D341Med (cell line): ENCODE results near the gene NDEL1.

Source experiments
- DNase-seq: peaks from one replicate; pipeline ENCODE4 v3.0.0; 2012; ENCODE audit warnings: low spot score

Gene NDEL1

DNA sequence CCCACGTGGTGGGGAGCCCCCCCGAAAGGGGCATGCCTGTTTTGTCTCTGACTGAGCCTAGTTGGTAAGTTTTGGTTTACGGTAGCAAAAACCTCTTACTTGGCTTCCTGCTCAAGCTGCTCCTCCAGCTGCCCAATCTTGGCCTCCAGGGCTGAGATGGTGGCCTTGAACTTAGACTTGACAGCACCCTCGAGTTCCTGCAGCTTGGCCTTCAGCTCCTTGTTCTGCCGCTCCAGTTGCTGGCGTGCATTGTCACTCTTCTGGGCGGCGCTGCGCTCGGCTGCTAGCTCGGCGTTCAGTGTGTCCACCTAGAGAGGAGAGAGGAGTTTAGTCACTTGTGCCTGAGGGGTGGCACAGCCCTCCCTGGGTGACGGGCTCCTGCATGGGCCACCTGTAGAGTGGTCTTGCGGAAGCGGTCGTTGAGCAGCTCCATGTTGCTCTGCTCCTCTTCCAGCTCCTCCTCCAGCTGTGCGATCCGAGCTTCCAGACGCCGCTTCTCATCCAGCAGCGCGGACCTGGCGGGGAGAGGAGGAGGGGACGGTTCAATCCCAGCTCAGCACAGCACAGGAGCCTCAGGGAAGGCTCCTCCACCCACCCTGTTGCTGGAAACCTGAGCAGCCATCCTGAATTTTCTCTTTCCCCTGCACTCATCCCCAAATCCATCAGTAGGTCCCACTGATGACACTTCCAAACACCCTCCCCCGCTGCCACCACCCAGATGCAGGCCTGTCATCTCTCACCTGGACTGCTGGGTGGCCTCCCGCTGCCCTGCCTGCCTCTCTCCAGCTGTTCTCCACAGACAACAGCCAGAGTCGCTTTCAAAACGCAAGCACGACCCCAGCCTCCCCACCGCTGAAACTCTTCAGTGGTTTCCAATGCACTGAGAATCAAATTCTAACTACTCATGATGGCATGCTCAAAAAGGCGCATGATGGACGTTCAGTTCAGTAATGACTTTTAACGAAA lies 44.6 kb downstream of the NDEL1 start:
- DNase-seq, result no peak

DNA sequence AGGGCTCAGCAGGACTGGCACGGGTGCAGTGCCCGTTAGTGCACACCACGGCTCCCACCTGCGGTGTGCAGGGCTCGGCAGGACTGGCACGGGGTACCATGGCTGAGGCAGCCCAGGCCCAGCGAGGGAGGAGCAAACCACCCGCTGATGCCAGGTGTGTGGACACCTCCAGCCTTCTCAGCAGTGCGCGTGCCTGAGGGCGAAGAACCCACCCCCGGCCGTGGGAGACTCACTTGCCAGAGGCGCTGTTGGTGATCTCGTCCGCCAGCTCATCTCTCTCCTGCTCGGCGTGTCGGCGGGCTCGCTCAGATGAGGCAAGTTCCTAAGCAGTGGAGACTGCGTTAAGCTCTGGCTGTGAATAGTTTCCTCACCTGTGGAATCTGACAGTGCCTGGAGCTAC lies 45.4 kb downstream of the NDEL1 start:
- no peak for DNase-seq

DNA sequence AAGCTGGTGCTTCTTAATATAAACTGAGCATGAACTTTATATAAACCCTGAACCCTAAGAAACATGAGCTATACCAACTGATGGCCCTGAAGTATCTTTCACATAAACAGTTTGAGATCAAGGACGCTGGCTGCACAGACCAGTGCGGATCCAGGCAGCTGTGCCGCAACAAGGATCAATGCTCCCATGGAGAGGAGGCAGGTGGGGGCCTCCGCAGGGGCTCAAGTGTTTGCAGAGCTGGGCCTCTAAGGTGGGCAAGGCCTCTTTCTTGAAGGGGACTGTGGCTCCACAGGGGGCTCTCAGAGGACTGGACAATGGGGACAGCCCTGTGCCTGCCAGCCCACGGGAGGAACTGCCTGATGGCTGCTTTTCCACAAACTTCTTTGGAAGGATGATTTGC lies 46.0 kb downstream of the NDEL1 start:
- DNase-seq, result no peak

DNA sequence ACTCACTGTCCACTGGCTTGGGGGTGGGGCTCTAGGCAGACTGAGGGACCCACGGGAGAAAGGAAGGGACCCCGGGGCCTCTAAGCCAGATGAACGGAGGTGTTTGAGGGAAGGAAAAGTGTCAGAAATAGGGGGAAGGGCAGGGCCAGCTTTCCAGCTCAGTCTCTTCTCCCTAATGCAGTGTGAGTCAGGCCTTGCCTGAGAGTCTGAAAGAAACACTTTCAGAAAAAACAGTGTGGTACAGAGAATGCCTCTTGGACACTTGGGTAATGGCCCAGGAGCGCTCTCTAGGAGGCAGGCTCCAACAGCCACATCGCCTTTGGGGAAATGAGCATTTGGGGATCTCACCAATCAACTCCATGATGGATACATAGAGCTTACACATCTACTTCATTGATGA lies 46.9 kb downstream of the NDEL1 start:
- DNase-seq, result no peak

DNA sequence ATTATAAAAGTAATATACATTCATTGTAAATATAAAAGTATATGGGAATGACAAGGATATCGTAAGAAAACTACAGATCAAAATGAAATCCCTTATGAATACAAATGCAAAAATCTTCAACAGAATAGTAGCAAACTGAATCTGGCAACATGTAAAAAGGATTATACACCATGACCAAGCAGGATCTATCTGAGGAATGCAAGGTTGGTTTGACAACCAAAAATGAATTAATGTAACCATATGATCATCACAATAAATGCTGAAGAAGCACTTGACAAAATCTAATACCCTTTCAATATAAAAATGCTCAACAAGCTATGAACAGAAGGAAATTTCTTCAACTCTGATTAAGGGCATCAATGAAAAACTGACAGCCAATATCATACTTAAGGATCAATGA lies 48.8 kb downstream of the NDEL1 start:
- no peak for DNase-seq

DNA sequence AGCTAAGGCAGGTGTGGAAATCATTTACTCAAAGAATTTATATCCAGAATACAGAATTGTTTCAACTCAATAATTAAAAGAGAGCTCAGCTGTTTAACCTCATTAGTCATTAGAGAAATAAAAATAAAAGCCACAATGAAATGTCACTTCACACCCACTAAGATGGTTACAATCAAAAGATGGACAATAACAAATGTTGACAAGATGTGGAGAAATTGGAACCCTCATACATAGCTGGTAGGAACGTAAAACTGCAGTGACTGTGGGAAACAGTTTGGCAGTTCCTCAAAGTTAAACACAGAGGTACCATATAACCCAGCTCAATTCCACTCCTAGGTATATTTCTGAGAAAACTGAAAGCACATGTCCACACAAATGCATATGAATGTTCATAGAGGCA lies 49.8 kb downstream of the NDEL1 start:
- DNase-seq, result no peak

DNA sequence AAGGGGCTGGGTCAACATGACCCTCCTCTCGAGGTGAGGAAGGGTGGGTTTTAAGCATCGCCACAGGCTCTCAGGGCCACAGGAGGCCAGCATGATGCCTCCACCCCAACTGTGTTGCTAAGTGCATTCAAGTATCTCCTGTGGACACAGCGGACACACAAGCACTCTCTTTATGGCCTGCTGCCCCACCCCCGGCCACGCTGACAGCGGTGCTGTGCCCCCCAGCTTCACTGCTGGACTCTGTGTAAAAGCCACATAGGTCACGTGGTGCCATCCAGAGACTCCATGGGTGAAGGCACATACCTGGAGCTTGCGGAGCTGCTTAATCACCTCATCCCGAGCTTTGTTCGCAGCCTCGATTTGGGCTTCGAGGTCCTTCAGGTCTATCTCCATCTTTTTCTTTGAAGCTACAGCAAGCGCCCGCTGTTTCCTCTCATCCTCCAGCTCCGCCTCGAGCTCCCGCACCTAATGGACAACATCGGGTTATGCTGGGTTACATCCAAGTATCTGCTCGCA lies 51.5 kb downstream of the NDEL1 start:
- DNase-seq, result no peak

DNA sequence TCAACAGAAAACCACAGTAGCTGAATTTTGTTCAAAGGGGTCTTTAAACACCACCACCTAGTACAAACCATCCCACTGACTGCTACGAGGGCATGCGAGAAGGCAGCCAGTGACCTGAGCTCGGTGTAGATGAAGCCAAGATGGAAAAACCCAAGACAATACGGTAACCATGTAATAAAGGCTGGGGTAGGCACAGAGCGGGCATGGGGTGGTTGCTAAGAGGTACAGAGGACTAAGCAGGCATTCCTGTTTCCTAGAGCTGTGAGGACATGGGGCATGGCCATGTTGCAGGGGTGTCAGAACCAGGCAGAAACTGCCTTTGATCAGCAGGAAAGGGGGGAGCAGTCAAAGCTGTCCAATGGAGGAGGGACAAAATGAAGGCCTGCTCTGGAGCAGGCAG lies 52.1 kb downstream of the NDEL1 start:
- no peak for DNase-seq

DNA sequence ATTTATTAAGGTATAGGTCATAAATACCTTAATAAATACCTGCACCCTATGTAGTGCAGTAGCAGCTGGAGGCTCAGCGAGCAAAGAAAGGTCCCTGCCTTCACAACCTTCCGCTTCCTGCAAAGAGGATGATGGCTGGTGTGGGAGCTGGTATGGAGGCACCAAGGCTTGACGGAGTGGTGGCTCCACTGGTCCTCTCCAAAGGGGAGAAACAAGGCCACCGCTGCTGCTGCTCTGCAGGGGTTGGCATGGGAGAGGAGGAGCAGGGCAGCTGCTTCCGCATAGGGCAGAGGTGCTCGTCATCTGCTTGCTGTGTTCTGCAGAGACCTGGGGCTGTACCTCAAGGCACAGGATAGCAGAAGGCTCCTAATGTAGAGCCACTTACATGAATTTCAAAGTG lies 52.8 kb downstream of the NDEL1 start:
- no peak for DNase-seq

DNA sequence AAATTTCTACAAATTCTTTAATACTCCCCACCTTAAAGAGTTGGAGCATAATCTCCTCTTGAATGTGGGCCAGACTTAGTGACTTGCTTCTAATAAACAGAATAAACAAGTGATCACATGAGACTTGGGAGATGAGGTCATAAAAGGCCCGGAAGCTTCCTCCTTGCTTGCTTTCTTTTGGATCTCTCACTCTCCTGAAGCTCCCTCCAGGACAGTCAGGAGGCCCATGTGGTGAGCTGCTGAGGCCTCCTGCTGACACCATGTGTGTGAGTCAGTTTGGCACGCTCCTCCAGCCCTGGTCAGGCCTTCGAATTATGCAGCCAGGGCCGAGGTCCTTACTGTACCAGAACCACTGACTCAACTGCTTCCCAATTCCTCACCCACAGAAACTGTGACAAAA lies 53.2 kb downstream of the NDEL1 start:
- no peak for DNase-seq

DNA sequence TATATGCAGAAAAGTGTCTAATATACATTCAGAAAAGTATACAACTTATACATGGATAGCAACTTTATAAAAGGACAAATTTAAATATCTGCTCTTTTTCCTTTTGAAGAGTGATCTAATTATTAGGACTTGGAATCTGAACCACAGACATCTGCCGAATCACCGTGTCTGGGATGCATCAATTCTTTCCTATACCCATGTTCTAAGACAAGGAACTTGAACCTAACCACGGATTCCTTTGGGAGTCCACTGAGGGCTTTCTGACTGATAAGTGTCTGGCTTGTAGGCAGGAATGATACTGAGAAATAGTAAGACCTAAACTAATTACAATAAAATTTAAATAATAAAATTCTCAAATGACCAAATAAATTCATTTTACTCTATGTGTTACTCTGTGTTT lies 54.2 kb downstream of the NDEL1 start:
- DNase-seq, result no peak

DNA sequence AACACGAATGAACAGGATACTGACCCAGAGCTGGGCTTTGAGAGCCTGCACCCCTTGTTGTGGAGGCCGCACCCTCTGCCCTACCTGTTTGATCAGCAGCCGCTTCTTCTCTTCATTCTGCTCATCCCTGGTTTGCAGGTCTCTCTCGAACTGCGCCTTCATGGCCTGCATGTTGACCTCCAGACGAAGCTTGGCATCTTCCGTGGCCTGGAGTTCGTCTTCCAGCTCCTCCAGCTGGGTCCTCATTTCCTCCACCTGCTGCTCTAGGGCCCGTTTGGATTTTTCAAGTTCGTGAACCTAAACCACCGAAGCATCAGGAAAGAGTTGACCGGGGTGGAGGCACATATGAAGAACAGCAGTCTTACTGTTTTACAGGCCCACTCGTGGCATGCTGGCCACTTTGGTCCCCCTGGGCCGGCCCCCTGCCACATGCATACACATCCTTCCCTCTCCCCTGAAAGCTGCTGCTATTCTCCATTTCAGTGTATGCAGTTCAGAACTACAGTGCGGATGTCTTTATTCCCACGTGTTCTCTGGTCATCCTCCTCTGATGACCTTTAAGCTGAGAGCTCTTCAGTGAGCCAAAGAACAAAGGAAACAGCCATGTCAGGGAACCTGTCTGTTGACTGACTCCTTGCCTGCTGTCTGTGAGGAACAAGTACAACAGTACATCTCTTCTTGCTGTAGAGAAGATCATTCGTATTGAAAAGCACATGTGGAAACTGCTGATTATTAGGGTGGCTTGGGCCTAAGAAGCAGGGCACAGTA lies 54.8 kb downstream of the NDEL1 start:
- no peak for DNase-seq

DNA sequence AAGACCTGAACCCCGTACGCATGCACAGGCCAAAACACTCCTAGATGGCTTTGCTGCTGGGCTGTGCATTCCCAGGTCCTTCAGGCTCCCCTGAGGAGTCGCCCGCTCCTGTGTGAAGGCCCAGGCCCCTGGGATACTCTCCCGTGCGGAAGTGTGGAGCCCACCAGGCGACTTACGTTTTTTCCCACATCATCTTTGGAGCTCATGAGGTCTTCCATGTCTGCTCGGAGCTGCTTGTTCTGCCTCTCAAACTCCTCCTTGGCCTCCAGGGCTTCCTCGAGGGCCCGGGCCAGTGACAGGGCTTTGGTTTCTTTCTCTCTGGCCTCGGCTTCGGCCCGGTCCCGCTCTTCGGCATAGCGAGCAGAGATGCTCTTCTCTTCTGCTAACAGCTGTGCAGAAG lies 56.4 kb downstream of the NDEL1 start:
- no peak for DNase-seq

DNA sequence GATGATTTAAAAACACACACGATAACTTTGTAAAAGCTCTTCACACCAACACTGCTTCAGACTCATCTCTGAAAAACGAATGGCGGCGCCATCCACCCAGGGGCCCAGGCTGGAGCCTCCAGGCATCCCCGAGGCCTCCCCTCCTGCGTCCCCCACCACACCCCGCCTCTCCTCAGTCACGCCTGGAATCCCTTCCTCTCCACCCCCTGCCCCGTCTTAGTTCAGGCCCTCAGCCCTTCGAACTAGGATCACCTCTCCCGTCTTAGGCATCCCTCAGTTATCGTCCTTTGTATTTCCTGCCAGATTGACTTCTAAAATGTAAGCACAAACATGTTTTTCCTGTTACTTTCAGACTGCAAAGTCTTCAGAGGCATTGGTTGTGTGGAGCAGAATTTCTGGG lies 58.3 kb downstream of the NDEL1 start:
- DNase-seq, result no peak

DNA sequence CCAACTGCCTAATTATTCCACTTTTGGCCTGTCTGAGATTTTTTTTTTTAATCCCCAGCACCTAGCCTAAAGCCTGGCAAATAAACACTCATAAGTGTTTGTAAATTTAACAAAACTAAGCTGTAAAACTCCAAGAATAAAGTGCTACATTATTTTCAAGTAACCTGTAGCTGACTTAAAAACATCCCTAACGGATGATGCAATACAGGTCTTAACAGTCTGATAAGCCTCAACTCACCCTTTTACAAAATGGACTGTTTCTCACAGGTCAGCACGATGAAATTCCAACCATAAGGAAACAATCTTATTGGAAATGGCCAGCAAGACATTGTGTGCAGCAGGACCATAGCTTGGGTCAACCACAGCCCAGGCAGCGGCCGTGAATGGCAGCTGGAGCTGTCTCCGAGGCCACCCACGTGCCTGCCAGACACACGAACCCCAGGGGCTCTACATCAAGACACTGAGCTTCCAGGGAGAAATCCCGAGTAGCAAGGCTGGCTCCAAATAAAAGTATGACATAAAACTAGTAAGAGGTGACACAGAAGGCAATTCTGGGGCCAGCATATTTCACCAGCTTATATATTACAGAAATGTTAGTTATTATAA lies 58.9 kb downstream of the NDEL1 start:
- no peak for DNase-seq

DNA sequence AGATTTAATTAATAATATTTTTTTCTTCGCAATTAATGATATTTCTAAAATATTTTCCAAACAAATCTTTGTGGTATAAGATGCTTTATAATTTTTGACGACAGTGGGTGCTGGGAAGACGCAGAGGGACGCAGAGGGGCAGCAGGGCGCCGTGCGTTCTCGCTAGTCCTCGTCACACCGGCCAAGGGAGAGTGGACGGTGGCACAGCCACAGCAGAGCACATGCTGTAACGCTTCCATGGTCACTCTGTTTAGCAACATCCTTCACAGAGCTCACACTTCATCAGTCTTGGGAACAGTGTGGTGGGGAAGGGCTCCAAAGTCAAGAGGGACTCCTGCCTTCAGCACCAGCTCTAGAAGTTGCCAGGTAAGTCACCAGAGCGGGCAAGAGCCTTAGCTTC lies 60.4 kb downstream of the NDEL1 start:
- no peak for DNase-seq

DNA sequence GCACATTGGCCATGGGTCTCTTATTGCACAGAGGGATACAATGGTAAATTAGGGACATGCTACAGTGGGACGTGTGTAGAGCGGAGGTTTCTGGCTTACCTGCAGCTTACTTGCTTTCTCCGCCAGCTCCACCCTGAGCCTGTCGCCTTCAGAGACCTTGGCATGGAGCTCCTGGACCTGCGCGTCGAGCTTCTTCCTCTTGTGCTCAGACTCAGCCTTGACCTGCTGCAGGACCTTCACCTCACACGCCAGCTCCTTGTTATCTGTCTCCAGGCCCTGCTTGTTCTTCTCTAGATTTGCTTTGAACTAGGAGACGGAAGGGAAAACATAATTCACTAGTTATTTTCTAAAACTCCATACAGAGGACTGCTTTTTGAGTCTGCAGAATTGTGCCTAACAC lies 63.5 kb downstream of the NDEL1 start:
- DNase-seq, result no peak

DNA sequence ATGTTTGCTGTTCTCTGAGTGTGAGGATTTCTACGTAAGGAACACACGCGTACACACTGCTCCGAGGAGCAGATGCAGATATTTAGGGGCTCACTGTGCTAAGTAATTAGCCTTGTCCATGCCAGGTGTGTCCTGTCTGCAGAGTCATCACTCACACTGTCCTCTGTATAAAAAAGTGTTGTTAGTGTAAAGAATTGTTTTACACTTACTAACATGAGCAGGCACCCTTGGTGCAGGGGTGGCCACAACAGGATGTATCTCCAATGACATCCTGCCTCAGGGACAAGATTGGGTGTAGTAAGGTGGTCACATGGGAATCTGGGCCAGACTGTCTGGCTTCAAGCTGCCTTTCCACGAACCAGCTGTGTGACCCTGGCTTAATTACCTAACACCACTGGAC lies 63.9 kb downstream of the NDEL1 start:
- no peak for DNase-seq

DNA sequence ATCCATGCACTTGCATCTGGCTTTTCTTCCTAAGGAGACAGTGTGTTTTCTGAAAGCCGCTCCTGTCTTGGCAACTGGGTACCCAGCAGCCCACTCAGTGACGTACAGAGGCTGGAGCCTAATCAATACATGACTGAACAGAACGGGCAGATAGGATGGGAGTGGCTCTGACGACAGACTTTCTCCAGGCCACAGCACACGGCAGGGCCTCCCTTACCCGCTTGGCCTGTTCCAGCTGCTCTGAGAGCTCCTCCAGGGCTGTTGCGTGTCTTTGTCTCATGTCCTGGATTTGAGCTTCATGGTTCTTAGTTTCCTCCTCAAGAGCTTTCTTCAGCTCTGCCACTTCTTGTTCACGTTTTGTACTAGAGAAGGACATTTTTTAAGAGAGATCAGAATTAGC lies 64.9 kb downstream of the NDEL1 start:
- no peak for DNase-seq

DNA sequence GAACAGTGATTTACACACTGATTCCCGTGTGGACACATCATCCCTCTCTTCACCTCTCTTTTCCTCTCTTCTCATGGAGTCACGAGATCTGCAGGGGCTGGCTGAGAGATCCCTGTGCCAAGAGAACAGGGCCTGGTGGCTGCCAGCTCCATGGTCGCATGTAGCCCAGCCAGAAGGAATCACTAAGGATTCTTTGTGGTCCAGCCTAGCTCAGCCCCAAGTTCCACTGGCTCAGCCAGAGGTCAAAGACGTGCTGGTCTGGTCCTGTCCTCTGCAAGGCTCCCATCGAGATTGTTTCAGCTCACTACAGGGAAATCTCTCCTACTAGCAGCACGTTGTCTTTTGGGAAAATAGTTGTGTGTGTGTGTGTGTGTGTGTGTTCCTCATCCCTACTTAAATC lies 66.4 kb downstream of the NDEL1 start:
- no peak for DNase-seq

DNA sequence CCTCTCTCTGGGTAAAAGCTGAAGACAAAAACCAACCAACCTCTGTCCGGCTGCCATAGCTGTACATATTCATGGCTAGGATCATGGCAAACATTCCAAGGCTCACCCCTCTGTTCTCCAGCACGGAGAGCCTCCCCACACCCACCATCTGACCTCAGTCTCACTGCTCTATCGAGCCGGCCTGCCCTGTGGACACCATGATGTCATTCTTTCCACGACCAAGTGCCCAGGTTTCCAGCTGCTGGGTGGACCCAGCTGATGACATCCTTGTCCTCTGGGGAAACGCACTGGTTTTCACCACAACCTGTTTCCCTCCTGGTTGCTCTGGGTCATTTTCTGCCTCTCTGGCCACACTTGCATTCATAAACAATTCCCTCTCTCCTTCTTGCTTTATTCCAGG lies 67.7 kb downstream of the NDEL1 start:
- DNase-seq, result no peak

DNA sequence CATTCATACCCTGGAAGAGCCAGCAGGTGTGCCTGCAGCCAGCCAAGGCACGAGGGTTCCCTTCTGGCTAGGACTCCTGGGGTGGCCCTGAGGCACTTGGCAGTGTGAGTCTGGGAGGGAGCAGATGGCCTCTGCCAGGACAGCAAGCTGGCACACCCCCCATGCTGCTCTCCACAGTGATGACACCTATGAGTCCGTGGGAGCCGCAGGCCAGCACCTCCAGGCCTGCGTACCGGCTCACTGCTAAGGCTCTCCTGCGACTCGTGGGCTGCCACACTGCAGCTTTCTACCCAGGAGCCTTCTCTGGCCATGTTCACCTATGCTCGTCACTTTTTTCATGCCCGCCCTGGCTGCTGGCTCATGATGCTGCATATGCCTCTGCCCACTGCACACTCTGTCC lies 68.1 kb downstream of the NDEL1 start:
- no peak for DNase-seq
